H1 (cell line): Measurements from ENCODE around the gene SAP30L. TPM values are rescaled to one million over a fixed set of nuclear protein-coding genes. Genes with fewer than 3 reads are reported as not detected.

Experiments
- CTCF ChIA-PET: fragments of 300-600 bp; sonication (Branson Sonifier 250); formaldehyde crosslinking; loops from one replicate; lab custom pipeline; 2021; ENCODE audit not compliant: partially characterized antibody; lab: Charles Lee
- POLR2A ChIA-PET: fragments of 300-600 bp; sonication (Branson Sonifier 250); formaldehyde crosslinking; loops from one replicate; lab custom pipeline; 2021; ENCODE audit warnings: inconsistent platforms; ENCODE audit not compliant: partially characterized antibody; lab: Charles Lee
- DNase-seq, 2 experiments: peaks; one replicate each; pipeline versions ENCODE4 v3.0.0 to v3.0.0-alpha.2; 2010 to 2022; ENCODE audit warnings: low spot score in 2 of 2, low read depth in 1 of 2, mixed read lengths in 1 of 2
- FAIRE-seq: peaks from 2 replicates; lab custom pipeline; 2011; peaks lifted over from hg19 to GRCh38; lab: Jason Lieb, UNC
- H2AFZ ChIP-seq: 2 replicates; pipeline ENCODE4 v1.8.1; 2012; ENCODE audit warnings: low read length, inconsistent platforms
- H2AK5ac ChIP-seq: 2 replicates; pipeline ENCODE4 v1.6.1; 2013; ENCODE audit warnings: low read depth, low read length
- H2BK120ac ChIP-seq: replicated peaks from 2 replicates; pipeline ENCODE3; 2013; ENCODE audit warnings: low read depth, low read length, inconsistent platforms
- H2BK12ac ChIP-seq: 2 replicates; pipeline ENCODE4 v1.6.1; 2013; ENCODE audit warnings: low read depth, low read length
- H2BK15ac ChIP-seq: 2 replicates; pipeline ENCODE4 v1.6.1; 2013; ENCODE audit warnings: low read length
- H2BK20ac ChIP-seq: 2 replicates; pipeline ENCODE4 v1.6.1; 2013; ENCODE audit warnings: low read length
- H2BK5ac ChIP-seq: 2 replicates; pipeline ENCODE4 v1.6.1; 2013; ENCODE audit warnings: low read depth, low read length
- H3K14ac ChIP-seq: 2 replicates; pipeline ENCODE4 v1.6.1; 2013; ENCODE audit warnings: inconsistent platforms; ENCODE audit not compliant: insufficient read length
- H3K18ac ChIP-seq: 2 replicates; pipeline ENCODE4 v1.6.1; 2013; ENCODE audit warnings: low read length; ENCODE audit errors: extremely low read depth
- H3K23ac ChIP-seq: 2 replicates; pipeline ENCODE4 v1.6.1; 2013; ENCODE audit warnings: inconsistent platforms; ENCODE audit not compliant: insufficient read length
- H3K23me2 ChIP-seq: 2 replicates; pipeline ENCODE4 v1.6.1; 2013; ENCODE audit warnings: low read depth, low read length
- H3K27ac ChIP-seq: 2 replicates; pipeline ENCODE4 v1.6.1; 2011; ENCODE audit warnings: low read depth, low read length, inconsistent platforms
- H3K27me3 ChIP-seq, 4 experiments: replicated peaks in 1 of 4; 1 replicate in 1 of 4; 2 replicates in 3 of 4; pipeline versions ENCODE4 v1.6.1 to v1.8.1; 2011 to 2013; ENCODE audit warnings: low read length in 3 of 4, mild to moderate bottlenecking in 3 of 4, inconsistent platforms in 2 of 4, mixed read lengths in 2 of 4, moderate library complexity in 1 of 4; ENCODE audit not compliant: control insufficient read depth in 3 of 4, insufficient read depth in 3 of 4; ENCODE audit errors: extremely low read depth in 1 of 4
- H3K36me3 ChIP-seq, 4 experiments: 2 replicates each; pipeline versions ENCODE4 v1.6.1 to v1.8.1; 2011 to 2013; ENCODE audit warnings: mild to moderate bottlenecking in 4 of 4, low read length in 3 of 4, moderate library complexity in 2 of 4, control low read depth in 1 of 4, inconsistent platforms in 1 of 4; ENCODE audit not compliant: insufficient read depth in 4 of 4, control insufficient read depth in 2 of 4
- H3K4ac ChIP-seq: replicated peaks from 2 replicates; pipeline ENCODE3; 2013; ENCODE audit warnings: low read length, low read depth, mixed read lengths, inconsistent platforms; ENCODE audit not compliant: insufficient read length
- H3K4me1 ChIP-seq, 4 experiments: replicated peaks in 1 of 4; 1 replicate in 1 of 4; 2 replicates in 3 of 4; pipeline versions ENCODE4 v1.6.1 to v1.8.1; 2011 to 2013; ENCODE audit warnings: low read length in 3 of 4, inconsistent platforms in 2 of 4, mixed read lengths in 1 of 4; ENCODE audit not compliant: insufficient read depth in 4 of 4, control insufficient read depth in 3 of 4
- H3K4me2 ChIP-seq, 2 experiments: 2 replicates each; pipeline versions ENCODE4 v1.6.1 to v1.8.1; 2011 to 2013; ENCODE audit warnings: low read depth in 2 of 2, low read length in 2 of 2, control low read depth in 1 of 2, inconsistent platforms in 1 of 2, mild to moderate bottlenecking in 1 of 2; ENCODE audit not compliant: insufficient read depth in 1 of 2
- H3K4me3 ChIP-seq, 4 experiments: fragments of 200-600, 300-600 bp in 1 of 4; sonication (generic), shearing (Covaris generic), sonication (Bioruptor Twin) in 1 of 4; 2 replicates each; pipeline versions ENCODE4 v1.5.1 to v1.8.1; 2011 to 2016; ENCODE audit warnings: low read length in 4 of 4, low read depth in 3 of 4, control low read depth in 2 of 4, inconsistent platforms in 2 of 4, mild to moderate bottlenecking in 2 of 4, mixed read lengths in 1 of 4, moderate library complexity in 1 of 4; ENCODE audit not compliant: insufficient read depth in 2 of 4; ENCODE audit errors: extremely low read depth in 1 of 4
- H3K56ac ChIP-seq: replicated peaks from 2 replicates; pipeline ENCODE3; 2013; ENCODE audit warnings: low read depth, mild to moderate bottlenecking, mixed read lengths, low read length, inconsistent platforms; ENCODE audit not compliant: insufficient read length
- H3K79me1 ChIP-seq: 2 replicates; pipeline ENCODE4 v1.6.1; 2013; ENCODE audit warnings: low read depth, low read length, control low read depth
- H3K79me2 ChIP-seq, 2 experiments: 2 replicates each; pipeline versions ENCODE4 v1.6.1 to v1.8.1; 2012 to 2013; ENCODE audit warnings: low read length in 2 of 2, mild to moderate bottlenecking in 2 of 2, inconsistent platforms in 1 of 2; ENCODE audit not compliant: insufficient read depth in 2 of 2, control insufficient read depth in 1 of 2
- H3K9ac ChIP-seq, 4 experiments: replicated peaks in 1 of 4; 1 replicate in 1 of 4; 2 replicates in 3 of 4; pipeline versions ENCODE4 v1.6.1 to v1.8.1; 2011 to 2013; ENCODE audit warnings: low read depth in 3 of 4, low read length in 3 of 4, control low read depth in 2 of 4, mild to moderate bottlenecking in 2 of 4, moderate library complexity in 2 of 4, inconsistent platforms in 1 of 4; ENCODE audit errors: extremely low read depth in 1 of 4
- H3K9me3 ChIP-seq, 2 experiments: 2 replicates each; pipeline versions ENCODE4 v1.6.1 to v1.8.1; 2012 to 2013; ENCODE audit warnings: mild to moderate bottlenecking in 2 of 2, moderate library complexity in 2 of 2, control low read depth in 1 of 2, inconsistent platforms in 1 of 2, low read depth in 1 of 2, low read length in 1 of 2, mixed read lengths in 1 of 2; ENCODE audit not compliant: insufficient read depth in 2 of 2
- H4K20me1 ChIP-seq, 2 experiments: replicated peaks in 1 of 2; 2 replicates each; pipeline versions ENCODE3 to v1.8.1; 2011 to 2013; ENCODE audit warnings: inconsistent platforms in 2 of 2, low read length in 2 of 2, mild to moderate bottlenecking in 1 of 2; ENCODE audit not compliant: insufficient read depth in 2 of 2, control insufficient read depth in 1 of 2
- H4K5ac ChIP-seq: 2 replicates; pipeline ENCODE4 v1.6.1; 2013; ENCODE audit warnings: low read length, low read depth, mixed read lengths, inconsistent platforms; ENCODE audit not compliant: insufficient read length
- H4K8ac ChIP-seq: 2 replicates; pipeline ENCODE4 v1.8.0; 2013; ENCODE audit warnings: mild to moderate bottlenecking, moderate library complexity, low read length, inconsistent platforms; ENCODE audit not compliant: insufficient read depth; ENCODE audit errors: extremely low read depth
- H4K91ac ChIP-seq: replicated peaks from 2 replicates; pipeline ENCODE3; 2013; ENCODE audit warnings: low read length, mixed read lengths, inconsistent platforms; ENCODE audit not compliant: insufficient read length
- ATF2 ChIP-seq: IDR thresholded peaks from 2 replicates; pipeline ENCODE4 v1.6.1; 2012; ENCODE audit warnings: low read length, inconsistent platforms
- BACH1 ChIP-seq: IDR thresholded peaks from 2 replicates; pipeline ENCODE4 v1.6.1; 2012; ENCODE audit warnings: low read length, improper control_type of control experiment
- BCL11A ChIP-seq, 2 experiments: IDR thresholded peaks; one replicate each; pipeline ENCODE4 v1.6.1; 2011; ENCODE audit warnings: low read depth in 2 of 2, low read length in 2 of 2, mild to moderate bottlenecking in 2 of 2
- EGR1 ChIP-seq: IDR thresholded peaks from 2 replicates; pipeline ENCODE4 v1.6.1; 2011; ENCODE audit warnings: low read depth, low read length, borderline replicate concordance
- EP300 ChIP-seq, 2 experiments: IDR thresholded peaks; 1 replicate in 1 of 2; 2 replicates in 1 of 2; pipeline ENCODE4 v1.6.1; 2011 to 2012; ENCODE audit warnings: low read depth in 2 of 2, low read length in 2 of 2, mild to moderate bottlenecking in 2 of 2, borderline replicate concordance in 1 of 2, inconsistent platforms in 1 of 2, moderate library complexity in 1 of 2
- JUN ChIP-seq: IDR thresholded peaks from 2 replicates; pipeline ENCODE4 v1.6.1; 2011; ENCODE audit warnings: low read depth, mild to moderate bottlenecking, improper control_type of control experiment, low read length
- NANOG ChIP-seq: IDR thresholded peaks from 2 replicates; pipeline ENCODE4 v1.6.1; 2011; ENCODE audit warnings: low read length, low read depth, mild to moderate bottlenecking, inconsistent platforms; ENCODE audit not compliant: insufficient read depth, poor library complexity, severe bottlenecking
- RNF2 ChIP-seq: fragments of 200-900, 300-1000 bp; sonication (generic); IDR thresholded peaks from 2 replicates; pipeline ENCODE4 v1.7.1; 2016; ENCODE audit warnings: borderline replicate concordance, low read depth, mild to moderate bottlenecking, antibody characterized with exemption, low read length; ENCODE audit not compliant: poor library complexity, severe bottlenecking; ENCODE audit errors: missing control alignments
- SIX5 ChIP-seq: IDR thresholded peaks from 2 replicates; pipeline ENCODE4 v1.6.1; 2011; ENCODE audit warnings: mild to moderate bottlenecking, low read depth, low read length
- WGBS, 2 experiments: shearing (Covaris generic) in 1 of 2; methylation state at CpG; one replicate each; pipeline versions ENCODE4 v1.1.6 to v1.1.7; 2013 to 2015; ENCODE audit warnings: low lambda C conversion rate in 2 of 2, mixed read lengths in 2 of 2, inconsistent platforms in 1 of 2, low coverage in 1 of 2, missing lambda C conversion rate in 1 of 2; ENCODE audit not compliant: insufficient replicate concordance in 2 of 2, insufficient coverage in 1 of 2, insufficient read length in 1 of 2; ENCODE audit errors: extremely low coverage in 1 of 2, missing lambda C conversion rate in 1 of 2; 5-methylcytosine and 5-hydroxymethylcytosine counted together
- polyA plus RNA-seq, 7 experiments: library from polyadenylated mRNA; depleted of rRNA in 3 of 7; stranded (reverse) in 5 of 7; unstranded in 2 of 7; fragments of >200 nt in 5 of 7; fragments of 200-250 nt in 2 of 7; gene quantifications; 1 replicate in 5 of 7; 2 replicates in 1 of 7; 4 replicates in 1 of 7; pipeline versions ENCODE4 v1.2.1 to v1.2.3, GENCODE V29; 2011 to 2013; ENCODE audit warnings: missing spikeins in 2 of 7, mixed read lengths in 2 of 7
- total RNA-seq: library from RNA; stranded (reverse); fragmentation: NEBNext Ultra II Directional; extraction: Animal tissue kit (Norgen Biotek cat#: 25700); gene quantifications from 2 replicates; pipeline ENCODE4 v1.2.1, GENCODE V29; 2021

SAP30L gene
- total and polyA plus RNA-seq, 2 of the 8 experiments (the other 6 are each of a cell fraction or from before 2014, with no cell fraction given): 12.2 to 31.5 TPM

GRCh38 chr5:154501566-154501965, 55.8 kb downstream of the SAP30L start:
- Histone ChIP-seq H2BK120ac (no peak overlapping the region), H3K27me3 (no peaks in the 10 kb centered on the region), H3K79me2 (no peaks in the 10 kb centered on the region), H2BK12ac (no peak overlapping the region), H3K4ac (no peak overlapping the region), H3K18ac (no peak overlapping the region), H2BK5ac (no peak overlapping the region), H3K4me3 (no peak overlapping the region), H3K23me2 (no peaks in the 10 kb centered on the region), H3K23ac (no peak overlapping the region), H4K20me1 (no peaks in the 10 kb centered on the region), H4K5ac (no peak overlapping the region), H3K27ac (no peak overlapping the region), H3K36me3 (no peaks in the 10 kb centered on the region), H3K56ac (no peak overlapping the region), H2BK20ac (no peak overlapping the region), H2BK15ac (no peak overlapping the region), H3K4me2 (no peak overlapping the region), H2AK5ac (no peak overlapping the region), H3K9ac (no peak overlapping the region), H4K91ac (no peak overlapping the region), H3K79me1 (no peaks in the 10 kb centered on the region), H3K14ac (no peak overlapping the region), H3K9me3 (no peaks in the 10 kb centered on the region), H4K8ac (no peak overlapping the region), H3K4me1 (peaks cover 0 to 4% (median 1%) of the 10 kb centered on the region in 4 experiments; a peak in 1 of 7 replicates), H2AFZ (no peak overlapping the region)
- ChIA-PET POLR2A (no interaction called here), CTCF (interaction anchor here (0.6 to 7.9 kb wide), 6 partner anchors 10 to 113 kb away, joined by 3 to 87 read pairs (median 8); no protein-coding TSS in a partner anchor)
- no peak for DNase-seq
- 24% methylated on average over 2 of the region's 2 CpGs; no CpG with 5 or more reads in 1 of the 2 experiments for WGBS, 2 experiments
- no peak for FAIRE-seq
- TF ChIP-seq SIX5 (no peak), JUN (no peak), NANOG (no peak), EP300 (IDR thresholded peaks at IDR 0.05; ENCODE audit: borderline replicate concordance in 1 of 2, low read depth in 2 of 2, low read length in 2 of 2) (no peak), RNF2 (no peak), EGR1 (no peak), ATF2 (no peak), BCL11A (IDR thresholded peaks at IDR 0.05; ENCODE audit: low read depth in 2 of 2, low read length in 2 of 2) (no peak), BACH1 (no peak)
